Thyroid gland (tissue), 4 donors: ENCODE results near the gene USP46. TPM values are rescaled to one million over a fixed set of nuclear protein-coding genes. Genes with fewer than 3 reads are reported as not detected.

ENCODE experiments used
- DNase-seq, 2 donors: peaks; one replicate each; pipeline ENCODE4 v3.0.0-alpha.2; 2019
- H3K27ac ChIP-seq, 3 donors: fragments of 200-600 bp; sonication (generic); 1 replicate in 2 of 3; 2 replicates in 1 of 3; pipeline ENCODE4 v1.5.1; 2016 to 2019; ENCODE audit warnings: mild to moderate bottlenecking in 1 of 3, moderate library complexity in 1 of 3
- H3K27me3 ChIP-seq: fragments of 200-600 bp; sonication (generic); one replicate; pipeline ENCODE4 v1.5.1; 2019
- H3K36me3 ChIP-seq, 2 donors: fragments of 200-600 bp; sonication (generic); one replicate each; pipeline ENCODE4 v1.5.1; 2016 to 2019
- H3K4me1 ChIP-seq, 2 donors: fragments of 200-600 bp; sonication (generic); one replicate each; pipeline ENCODE4 v1.5.1; 2017 to 2019
- H3K4me3 ChIP-seq, 3 donors: fragments of 200-600 bp; sonication (generic); replicated peaks in 1 of 3; 1 replicate in 2 of 3; 2 replicates in 1 of 3; pipeline ENCODE4 v1.5.1; 2016; ENCODE audit warnings: mild to moderate bottlenecking in 1 of 3
- H3K9me3 ChIP-seq: fragments of 200-600 bp; sonication (generic); one replicate; pipeline ENCODE4 v1.5.1; 2017
- CTCF ChIP-seq, 6 experiments: fragments of 200-600 bp in 3 of 6; fragments of 450-650 bp in 3 of 6; sonication (generic) in 3 of 6; IDR thresholded peaks; one replicate each; pipeline ENCODE4 v1.5.1; 2016 to 2019; ENCODE audit warnings: antibody characterized with exemption in 6 of 6, mild to moderate bottlenecking in 2 of 6, inconsistent platforms in 1 of 6, moderate library complexity in 1 of 6
- POLR2A ChIP-seq, 2 donors: fragments of 450-650 bp; IDR thresholded peaks; one replicate each; pipeline ENCODE4 v1.6.1; 2017; ENCODE audit warnings: antibody characterized with exemption in 2 of 2, mild to moderate bottlenecking in 2 of 2, moderate library complexity in 1 of 2
- WGBS, 2 donors: methylation state at CpG; one replicate each; pipeline ENCODE4 v1.1.5; 2017; 5-methylcytosine and 5-hydroxymethylcytosine counted together
- intact Hi-C: fragments of 100-400 bp; cut with DNase I; formaldehyde crosslinking; loops from one replicate; pipeline ENCODE4 v1.15.1; 2023
- total RNA-seq, 4 donors: library from RNA; depleted of rRNA; stranded (reverse); fragments of >200 nt; gene quantifications; one replicate each; pipeline ENCODE4 v1.2.3, GENCODE V29; 2016

The USP46 gene
- total RNA-seq, 4 donors from 2014 or later, result 10.8 to 17.6 (median 14.2) TPM

- Histone ChIP-seq H3K9me3 (no peaks in the 10 kb centered on the region), H3K4me1 (peaks cover 0 to 21% of the 10 kb centered on the region in 2 donors), H3K4me3 (no peak overlapping the region), H3K36me3 (no peaks in the 10 kb centered on the region), H3K27ac (no peak overlapping the region), H3K27me3 (no peaks in the 10 kb centered on the region)
- DNase-seq, result no peak
- TF ChIP-seq CTCF (IDR thresholded peaks at IDR 0.05) (no peak), POLR2A (IDR thresholded peaks at IDR 0.05) (no peak)
- WGBS, 2 donors, result 81 to 98% methylated on average over 6 of the region's 6 CpGs
- intact Hi-C loops, result no loop called here
These were observed 48.0 kb downstream of the USP46 start for GRCh38 chr4:52611030-52611555.

GRCh38 chr4:52606726-52607125 is 52.4 kb downstream of the USP46 start:
- WGBS, 2 donors, result 34 to 46% methylated on average over 2 of the region's 2 CpGs
- Histone ChIP-seq H3K4me3 (no peak overlapping the region), H3K4me1 (peaks cover 0 to 21% of the 10 kb centered on the region in 2 donors), H3K36me3 (no peaks in the 10 kb centered on the region), H3K9me3 (no peaks in the 10 kb centered on the region), H3K27me3 (no peaks in the 10 kb centered on the region), H3K27ac (no peak overlapping the region)
- TF ChIP-seq POLR2A (IDR thresholded peaks at IDR 0.05), result no peak
- peak; percentile 36 to 39 for DNase-seq
- intact Hi-C loops, result no loop called here

GRCh38 chr4:52606040-52606439 is 53.1 kb downstream of the USP46 start:
- no peak for DNase-seq
- TF ChIP-seq POLR2A (IDR thresholded peaks at IDR 0.05) (no peak), CTCF (IDR thresholded peaks at IDR 0.05) (no peak)
- H3K4me3 ChIP-seq, result no peak overlapping the region
- H3K4me1 ChIP-seq, result peaks cover 0 to 21% of the 10 kb centered on the region in 2 donors
- no peaks in the 10 kb centered on the region for H3K9me3 ChIP-seq
- intact Hi-C loops, result no loop called here
- WGBS, 2 donors, result 96 to 97% methylated on average over 2 of the region's 2 CpGs
- no peak overlapping the region for H3K27ac ChIP-seq
- H3K36me3 ChIP-seq, result no peaks in the 10 kb centered on the region
- no peaks in the 10 kb centered on the region for H3K27me3 ChIP-seq

- WGBS, 2 donors, result 67 to 77% methylated on average over 3 of the region's 3 CpGs
- Histone ChIP-seq H3K36me3 (no peaks in the 10 kb centered on the region), H3K27me3 (no peaks in the 10 kb centered on the region), H3K4me3 (no peak overlapping the region), H3K9me3 (no peaks in the 10 kb centered on the region), H3K4me1 (peaks cover 0 to 18% of the 10 kb centered on the region in 2 donors), H3K27ac (no peak overlapping the region)
- no peak for TF ChIP-seq CTCF (IDR thresholded peaks at IDR 0.05)
- no peak for TF ChIP-seq POLR2A (IDR thresholded peaks at IDR 0.05)
- DNase-seq, result no peak
- intact Hi-C loops, result no loop called here
These were observed 54.9 kb downstream of the USP46 start for GRCh38 chr4:52604215-52604614.

GRCh38 chr4:52600275-52600674 is 58.8 kb downstream of the USP46 start:
- no peak for TF ChIP-seq CTCF (IDR thresholded peaks at IDR 0.05)
- TF ChIP-seq POLR2A (IDR thresholded peaks at IDR 0.05), result no peak
- no peak overlapping the region for H3K4me3 ChIP-seq
- no peaks in the 10 kb centered on the region for H3K4me1 ChIP-seq
- no peaks in the 10 kb centered on the region for H3K27me3 ChIP-seq
- H3K27ac ChIP-seq, result peak overlapping the region in 2 of 3 donors; percentile 25 to 39
- peak; percentile 46 to 56 for DNase-seq
- peaks cover 9 to 11% of the 10 kb centered on the region in 2 donors for H3K36me3 ChIP-seq
- intact Hi-C loops, result no loop called here
- 69 to 70% methylated on average over 3 of the region's 3 CpGs for WGBS, 2 donors
- H3K9me3 ChIP-seq, result no peaks in the 10 kb centered on the region
